OCI-LY3 (cell line): Measurements from ENCODE around the gene HCRT.

Source experiments
- H2AFZ ChIP-seq: fragments of 200-600, 300-600 bp; shearing (Covaris generic); 2 replicates; pipeline ENCODE4 v1.6.0; 2014; ENCODE audit warnings: antibody characterized with exemption, low read depth, low read length
- H3K27ac ChIP-seq: fragments of 200-600, 300-600 bp; sonication (generic); 2 replicates; pipeline ENCODE4 v1.5.1; 2014; ENCODE audit warnings: mild to moderate bottlenecking, low read length, moderate library complexity, mixed read lengths
- H3K27me3 ChIP-seq: fragments of 200-600, 300-600 bp; sonication (generic); 2 replicates; pipeline ENCODE4 v1.6.1; 2014; ENCODE audit warnings: low read depth, low read length, mixed read lengths
- H3K36me3 ChIP-seq: fragments of 200-600, 300-600 bp; sonication (generic); replicated peaks from 2 replicates; pipeline ENCODE3; 2014; ENCODE audit warnings: low read depth, low read length, mixed read lengths
- H3K4me1 ChIP-seq: fragments of 300-600, 200-600 bp; sonication (generic); 2 replicates; pipeline ENCODE4 v1.6.1; 2014; ENCODE audit warnings: low read length, mixed read lengths
- H3K4me2 ChIP-seq: fragments of 200-600, 300-600 bp; sonication (generic); 2 replicates; pipeline ENCODE4 v1.6.1; 2014; ENCODE audit warnings: low read length, mixed read lengths
- H3K4me3 ChIP-seq: fragments of 300-600, 200-600 bp; sonication (generic); 2 replicates; pipeline ENCODE4 v1.5.1; 2014; ENCODE audit warnings: antibody characterized with exemption, mild to moderate bottlenecking, low read length, moderate library complexity
- H3K79me2 ChIP-seq: fragments of 300-600, 200-600 bp; shearing (Covaris generic); 2 replicates; pipeline ENCODE4 v1.6.1; 2014; ENCODE audit warnings: mild to moderate bottlenecking, low read length, mixed read lengths
- H3K9ac ChIP-seq: fragments of 300-600, 200-600 bp; shearing (Covaris generic); 2 replicates; pipeline ENCODE4 v1.6.0; 2014; ENCODE audit warnings: mild to moderate bottlenecking, low read length, moderate library complexity
- H3K9me3 ChIP-seq: fragments of 200-600, 300-600 bp; shearing (Covaris generic); 2 replicates; pipeline ENCODE4 v1.6.1; 2014; ENCODE audit warnings: low read length, mixed read lengths; ENCODE audit not compliant: insufficient read depth
- H4K20me1 ChIP-seq: fragments of 200-600, 300-600 bp; sonication (generic); 2 replicates; pipeline ENCODE4 v1.6.1; 2016; ENCODE audit warnings: low read length, mixed read lengths; ENCODE audit not compliant: insufficient read depth
- EZH2phosphoT487 ChIP-seq: fragments of 200-600 bp; shearing (Covaris generic); IDR thresholded peaks from 2 replicates; pipeline ENCODE4 v1.6.1; 2018; ENCODE audit warnings: antibody characterized with exemption, mixed run types, low read depth
- TF ChIP-seq, protein P1 (sequence below): fragments of 200-600, 300-600 bp; sonication (generic); IDR thresholded peaks from 2 replicates; pipeline ENCODE4 v1.5.1; 2014; ENCODE audit warnings: antibody characterized with exemption, low read length, low read depth

The HCRT gene

DNA sequence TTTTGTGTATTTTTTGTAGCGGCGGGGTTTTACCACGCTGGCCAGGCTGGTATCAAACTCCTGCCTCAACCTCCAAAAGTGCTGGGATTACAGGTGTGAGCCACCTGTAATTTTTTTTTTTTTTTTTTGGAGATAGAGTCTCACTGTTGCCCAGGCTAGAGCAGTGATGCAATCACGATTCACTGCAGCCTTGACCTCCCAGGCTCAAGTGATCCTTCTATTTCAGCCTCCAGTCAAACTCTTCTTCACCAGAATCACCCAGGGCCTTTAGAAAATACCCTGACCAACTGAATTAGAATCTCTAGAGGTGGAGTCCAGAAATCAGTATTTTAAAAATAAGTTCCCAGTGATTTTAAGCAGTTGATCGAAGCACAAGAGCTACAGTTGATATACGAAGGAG, 50.1 kb downstream of the HCRT start:
- Histone ChIP-seq H3K4me2 (peak overlapping the region; percentile 49), H3K27ac (peak overlapping the region; percentile 67; the same call in 1 of the 2 replicates)

More for the DNA sequence above, 50.1 kb downstream of the HCRT start:
- Histone ChIP-seq H4K20me1 (peaks cover 29% of the 10 kb centered on the region), H3K9ac (no peak overlapping the region), H3K4me1 (peaks cover 82% of the 10 kb centered on the region), H3K79me2 (peaks cover 90% of the 10 kb centered on the region), H3K9me3 (peaks cover 5% of the 10 kb centered on the region; the same call in 1 of the 2 replicates), H3K4me3 (no peak overlapping the region), H3K27me3 (no peaks in the 10 kb centered on the region), H2AFZ (no peak overlapping the region), H3K36me3 (peaks cover 31% of the 10 kb centered on the region)
- TF ChIP-seq EZH2phosphoT487: no peak
- TF ChIP-seq, protein P1, sequence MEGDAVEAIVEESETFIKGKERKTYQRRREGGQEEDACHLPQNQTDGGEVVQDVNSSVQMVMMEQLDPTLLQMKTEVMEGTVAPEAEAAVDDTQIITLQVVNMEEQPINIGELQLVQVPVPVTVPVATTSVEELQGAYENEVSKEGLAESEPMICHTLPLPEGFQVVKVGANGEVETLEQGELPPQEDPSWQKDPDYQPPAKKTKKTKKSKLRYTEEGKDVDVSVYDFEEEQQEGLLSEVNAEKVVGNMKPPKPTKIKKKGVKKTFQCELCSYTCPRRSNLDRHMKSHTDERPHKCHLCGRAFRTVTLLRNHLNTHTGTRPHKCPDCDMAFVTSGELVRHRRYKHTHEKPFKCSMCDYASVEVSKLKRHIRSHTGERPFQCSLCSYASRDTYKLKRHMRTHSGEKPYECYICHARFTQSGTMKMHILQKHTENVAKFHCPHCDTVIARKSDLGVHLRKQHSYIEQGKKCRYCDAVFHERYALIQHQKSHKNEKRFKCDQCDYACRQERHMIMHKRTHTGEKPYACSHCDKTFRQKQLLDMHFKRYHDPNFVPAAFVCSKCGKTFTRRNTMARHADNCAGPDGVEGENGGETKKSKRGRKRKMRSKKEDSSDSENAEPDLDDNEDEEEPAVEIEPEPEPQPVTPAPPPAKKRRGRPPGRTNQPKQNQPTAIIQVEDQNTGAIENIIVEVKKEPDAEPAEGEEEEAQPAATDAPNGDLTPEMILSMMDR: no peak
